Colonic mucosa (tissue), 4 donors: ENCODE data around the gene HEG1. TPM values are rescaled to one million over a fixed set of nuclear protein-coding genes. Genes with fewer than 3 reads are reported as not detected.

ENCODE experiments used
- DNase-seq: peaks from one replicate; pipeline ENCODE4 v3.0.0-alpha.2; 2020
- H3K27ac ChIP-seq: fragments of 200-600 bp; one replicate; pipeline ENCODE4 v1.8.0; 2021
- H3K27me3 ChIP-seq: fragments of 200-600 bp; one replicate; pipeline ENCODE4 v1.8.0; 2021
- H3K36me3 ChIP-seq: fragments of 200-600 bp; one replicate; pipeline ENCODE4 v1.8.0; 2021
- H3K4me1 ChIP-seq: fragments of 200-600 bp; one replicate; pipeline ENCODE4 v1.8.0; 2021; ENCODE audit warnings: mild to moderate bottlenecking
- H3K4me3 ChIP-seq: fragments of 200-600 bp; one replicate; pipeline ENCODE4 v1.8.0; 2021
- H3K9ac ChIP-seq, 2 donors: one replicate each; pipeline ENCODE4 v1.7.0; 2013; ENCODE audit warnings: control low read depth in 2 of 2, low read depth in 2 of 2, low read length in 2 of 2
- H3K9me3 ChIP-seq: fragments of 200-600 bp; one replicate; pipeline ENCODE4 v1.8.0; 2021
- CTCF ChIP-seq: fragments of 200-600 bp; IDR thresholded peaks from one replicate; pipeline ENCODE4 v1.8.0; 2022; ENCODE audit warnings: antibody characterized with exemption, mild to moderate bottlenecking
- intact Hi-C: fragments of 100-400 bp; cut with DNase I; formaldehyde crosslinking; loops from one replicate; pipeline ENCODE4 v1.14.1; 2022
- total RNA-seq, 2 donors: library from RNA; stranded (reverse); fragmentation: NEBNext Ultra II Directional in 1 of 2; extraction: Animal tissue kit (Norgen Biotek cat#: 25700) in 1 of 2; gene quantifications; one replicate each; pipeline ENCODE4 v1.2.1, GENCODE V29; 2021
- donor health status: healthy.
- donor health status: DM: no; HTN: no; CAD: no.
- donor health status: DM: no; HTN: no; CAD: no.

HEG1 gene
- total RNA-seq, 2 donors from 2014 or later: 5.1 to 10.7 TPM

- TF ChIP-seq CTCF: no peak
- H3K9me3 ChIP-seq: no peaks in the 10 kb centered on the region
- no peak overlapping the region for H3K9ac ChIP-seq
- no peak for DNase-seq
- H3K4me1 ChIP-seq: peaks cover 4% of the 10 kb centered on the region
- no peaks in the 10 kb centered on the region for H3K27me3 ChIP-seq
- H3K36me3 ChIP-seq: no peaks in the 10 kb centered on the region
- intact Hi-C loops: no loop called here
- no peak overlapping the region for H3K27ac ChIP-seq
- H3K4me3 ChIP-seq: no peak overlapping the region
Measured at GRCh38 chr3:124966521-124967445, 89.0 kb downstream of the HEG1 start.

GRCh38 chr3:124965413-124965812 lies 90.4 kb downstream of the HEG1 start:
- Histone ChIP-seq H3K36me3 (no peaks in the 10 kb centered on the region), H3K27me3 (no peaks in the 10 kb centered on the region), H3K27ac (no peak overlapping the region), H3K4me3 (no peak overlapping the region), H3K9me3 (no peaks in the 10 kb centered on the region), H3K9ac (no peak overlapping the region), H3K4me1 (no peaks in the 10 kb centered on the region)
- intact Hi-C loops: no loop called here
- DNase-seq: no peak
- TF ChIP-seq CTCF: no peak

- H3K4me1 ChIP-seq: no peaks in the 10 kb centered on the region
- no peak for DNase-seq
- no peak overlapping the region for H3K4me3 ChIP-seq
- TF ChIP-seq CTCF: no peak
- no peaks in the 10 kb centered on the region for H3K36me3 ChIP-seq
- no peaks in the 10 kb centered on the region for H3K27me3 ChIP-seq
- peak overlapping the region; percentile 64 for H3K27ac ChIP-seq
- no peaks in the 10 kb centered on the region for H3K9me3 ChIP-seq
- H3K9ac ChIP-seq: no peak overlapping the region
- intact Hi-C loops: no loop called here
Measured at GRCh38 chr3:124964387-124964786, 91.4 kb downstream of the HEG1 start.

- intact Hi-C loops: no loop called here
Measured at GRCh38 chr3:124963755-124964154, 92.0 kb downstream of the HEG1 start.

GRCh38 chr3:124962403-124962940 lies 93.3 kb downstream of the HEG1 start:
- no peaks in the 10 kb centered on the region for H3K36me3 ChIP-seq
- DNase-seq: no peak
- H3K27me3 ChIP-seq: no peaks in the 10 kb centered on the region
- no peaks in the 10 kb centered on the region for H3K9me3 ChIP-seq
- TF ChIP-seq CTCF: no peak
- intact Hi-C loops: no loop called here
- H3K4me3 ChIP-seq: no peak overlapping the region
- no peak overlapping the region for H3K9ac ChIP-seq
- H3K4me1 ChIP-seq: no peaks in the 10 kb centered on the region
- peak overlapping the region; percentile 64 for H3K27ac ChIP-seq

More at GRCh38 chr3:124963755-124964154, 92.0 kb downstream of the HEG1 start:
- TF ChIP-seq CTCF: no peak
- Histone ChIP-seq H3K27ac (peak overlapping the region; percentile 64), H3K27me3 (no peaks in the 10 kb centered on the region), H3K4me1 (no peaks in the 10 kb centered on the region), H3K4me3 (no peak overlapping the region), H3K9me3 (no peaks in the 10 kb centered on the region), H3K36me3 (no peaks in the 10 kb centered on the region), H3K9ac (peak overlapping the region in 1 of 2 donors; percentile 43)
- peak; percentile 39 for DNase-seq
